Lower lobe of right lung (tissue), 2 donors: ENCODE results near the gene ZFAND4. TPM values are rescaled to one million over a fixed set of nuclear protein-coding genes. Genes with fewer than 3 reads are reported as not detected.

Experiments
- ATAC-seq, 2 donors: fragments of 200-7000 bp; cut with Tn5 transposase; one replicate each; pipeline ENCODE4 v1.9.1; 2020 to 2022; ENCODE audit warnings: mild to moderate bottlenecking in 2 of 2, moderate library complexity in 2 of 2
- DNase-seq: peaks from one replicate; pipeline ENCODE4 v3.0.0-alpha.2; 2020
- H3K27ac ChIP-seq: fragments of 200-600 bp; one replicate; pipeline ENCODE4 v1.8.0; 2022
- H3K27me3 ChIP-seq: fragments of 200-600 bp; one replicate; pipeline ENCODE4 v1.8.0; 2022; ENCODE audit warnings: low read depth
- H3K36me3 ChIP-seq: fragments of 200-600 bp; one replicate; pipeline ENCODE4 v1.8.0; 2022; ENCODE audit warnings: mild to moderate bottlenecking
- H3K4me1 ChIP-seq: fragments of 200-600 bp; one replicate; pipeline ENCODE4 v1.8.0; 2022
- H3K4me3 ChIP-seq: fragments of 200-600 bp; one replicate; pipeline ENCODE4 v1.8.0; 2022; ENCODE audit warnings: mild to moderate bottlenecking
- H3K9me3 ChIP-seq: fragments of 200-600 bp; one replicate; pipeline ENCODE4 v1.8.0; 2022
- intact Hi-C: fragments of 100-400 bp; cut with DNase I; formaldehyde crosslinking; loops from one replicate; pipeline ENCODE4 v1.11.0; 2022
- total RNA-seq: library from RNA; stranded (reverse); fragmentation: NEBNext Ultra II Directional; extraction: Animal tissue kit (Norgen Biotek cat#: 25700); gene quantifications from one replicate; pipeline ENCODE4 v1.2.1, GENCODE V29; 2021
- TF ChIP-seq, protein P1 (sequence below): fragments of 200-600 bp; IDR thresholded peaks from one replicate; pipeline ENCODE4 v1.8.0; 2022; ENCODE audit warnings: antibody characterized with exemption, mild to moderate bottlenecking
- donor health status: DM: no; HTN: yes; CAD: no; lungs with severe emphysema.

Gene ZFAND4
- total RNA-seq, 1 donor from 2014 or later: 15.7 TPM

DNA sequence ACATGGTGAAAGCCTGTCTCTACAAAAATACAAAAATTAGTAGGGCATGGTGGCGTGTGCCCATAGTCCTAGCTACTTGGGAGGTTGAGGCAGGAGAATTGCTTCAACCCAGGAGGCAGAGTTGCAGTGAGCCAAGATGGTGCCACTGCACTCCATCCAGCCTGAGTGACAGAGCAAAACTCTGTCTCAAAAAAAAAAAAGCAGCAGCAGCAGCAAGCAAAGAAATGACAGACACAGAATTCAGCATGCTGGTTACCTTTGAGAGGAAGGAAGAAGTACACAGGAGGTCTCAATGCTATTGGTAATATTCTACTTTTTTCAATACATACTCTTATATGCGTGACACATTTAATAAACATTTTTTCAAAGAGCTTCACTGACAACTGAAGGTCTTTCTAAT lies 81.3 kb downstream of the ZFAND4 start:
- intact Hi-C loops: no loop called here
- TF ChIP-seq, protein P1, sequence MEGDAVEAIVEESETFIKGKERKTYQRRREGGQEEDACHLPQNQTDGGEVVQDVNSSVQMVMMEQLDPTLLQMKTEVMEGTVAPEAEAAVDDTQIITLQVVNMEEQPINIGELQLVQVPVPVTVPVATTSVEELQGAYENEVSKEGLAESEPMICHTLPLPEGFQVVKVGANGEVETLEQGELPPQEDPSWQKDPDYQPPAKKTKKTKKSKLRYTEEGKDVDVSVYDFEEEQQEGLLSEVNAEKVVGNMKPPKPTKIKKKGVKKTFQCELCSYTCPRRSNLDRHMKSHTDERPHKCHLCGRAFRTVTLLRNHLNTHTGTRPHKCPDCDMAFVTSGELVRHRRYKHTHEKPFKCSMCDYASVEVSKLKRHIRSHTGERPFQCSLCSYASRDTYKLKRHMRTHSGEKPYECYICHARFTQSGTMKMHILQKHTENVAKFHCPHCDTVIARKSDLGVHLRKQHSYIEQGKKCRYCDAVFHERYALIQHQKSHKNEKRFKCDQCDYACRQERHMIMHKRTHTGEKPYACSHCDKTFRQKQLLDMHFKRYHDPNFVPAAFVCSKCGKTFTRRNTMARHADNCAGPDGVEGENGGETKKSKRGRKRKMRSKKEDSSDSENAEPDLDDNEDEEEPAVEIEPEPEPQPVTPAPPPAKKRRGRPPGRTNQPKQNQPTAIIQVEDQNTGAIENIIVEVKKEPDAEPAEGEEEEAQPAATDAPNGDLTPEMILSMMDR: no peak
- no peak for DNase-seq
- H3K9me3 ChIP-seq: no peaks in the 10 kb centered on the region
- H3K27me3 ChIP-seq: no peaks in the 10 kb centered on the region
- peaks cover 4% of the 10 kb centered on the region for H3K36me3 ChIP-seq
- H3K4me1 ChIP-seq: peaks cover 22% of the 10 kb centered on the region
- no peak overlapping the region for H3K4me3 ChIP-seq
- H3K27ac ChIP-seq: no peak overlapping the region
- no peak for ATAC-seq

DNA sequence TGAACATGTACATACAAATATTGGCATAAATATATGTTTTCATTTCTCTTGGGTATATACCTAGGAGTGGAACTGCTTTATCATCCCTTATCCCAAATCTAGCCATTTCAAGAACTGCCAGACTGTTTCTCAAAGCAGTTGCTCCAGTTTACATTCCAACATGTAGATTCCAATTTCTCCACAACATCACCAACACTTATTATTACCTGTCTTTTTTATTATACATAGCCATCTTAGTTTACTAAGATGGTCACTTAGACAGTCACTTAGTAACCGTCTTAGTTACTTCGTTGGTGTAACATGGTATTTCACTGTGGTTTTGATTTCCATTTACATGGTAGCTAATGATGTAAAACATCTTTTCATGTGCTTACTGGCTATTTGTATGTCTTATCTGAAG lies 82.7 kb downstream of the ZFAND4 start:
- Histone ChIP-seq H3K27ac (no peak overlapping the region), H3K4me1 (peaks cover 18% of the 10 kb centered on the region), H3K4me3 (no peak overlapping the region), H3K27me3 (no peaks in the 10 kb centered on the region), H3K9me3 (no peaks in the 10 kb centered on the region), H3K36me3 (peaks cover 4% of the 10 kb centered on the region)
- TF ChIP-seq, protein P1: no peak
- intact Hi-C loops: no loop called here
- no peak for ATAC-seq
- no peak for DNase-seq

GRCh38 chr10:45589009-45589408 lies 83.6 kb downstream of the ZFAND4 start:
- Histone ChIP-seq H3K9me3 (no peaks in the 10 kb centered on the region), H3K27ac (no peak overlapping the region), H3K27me3 (no peaks in the 10 kb centered on the region), H3K36me3 (peaks cover 4% of the 10 kb centered on the region), H3K4me3 (no peak overlapping the region), H3K4me1 (peaks cover 18% of the 10 kb centered on the region)
- intact Hi-C loops: no loop called here
- TF ChIP-seq, protein P1: no peak
- DNase-seq: no peak
- ATAC-seq: no peak

GRCh38 chr10:45586028-45586824 lies 86.3 kb downstream of the ZFAND4 start:
- H3K4me3 ChIP-seq: no peak overlapping the region
- no peak for DNase-seq
- H3K27ac ChIP-seq: no peak overlapping the region
- TF ChIP-seq, protein P1: no peak
- H3K27me3 ChIP-seq: no peaks in the 10 kb centered on the region
- no peaks in the 10 kb centered on the region for H3K9me3 ChIP-seq
- intact Hi-C loops: no loop called here
- H3K36me3 ChIP-seq: peaks cover 4% of the 10 kb centered on the region
- peaks cover 9% of the 10 kb centered on the region for H3K4me1 ChIP-seq
- no peak for ATAC-seq

DNA sequence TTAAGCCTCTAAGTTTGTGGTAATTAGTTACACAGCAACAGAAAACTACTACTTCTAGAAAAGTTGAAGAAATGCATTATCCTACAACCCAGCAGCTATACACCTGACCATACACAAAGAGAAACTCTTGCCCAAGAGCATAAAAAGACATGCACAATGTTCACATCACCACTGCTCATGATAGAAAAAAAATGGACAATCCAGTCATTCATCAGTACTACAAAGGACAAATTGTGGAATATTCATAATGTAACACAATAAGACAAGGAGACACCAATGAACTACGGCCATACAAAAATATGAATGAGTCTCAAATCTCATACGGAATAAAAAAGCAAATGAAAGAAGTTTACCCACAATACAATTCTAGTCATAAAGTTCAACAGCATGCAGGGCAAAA lies 87.4 kb downstream of the ZFAND4 start:
- Histone ChIP-seq H3K4me3 (no peak overlapping the region), H3K27ac (no peak overlapping the region), H3K4me1 (peaks cover 17% of the 10 kb centered on the region), H3K27me3 (no peaks in the 10 kb centered on the region), H3K9me3 (no peaks in the 10 kb centered on the region), H3K36me3 (peaks cover 4% of the 10 kb centered on the region)
- ATAC-seq: no peak
- TF ChIP-seq, protein P1: no peak
- no peak for DNase-seq
- intact Hi-C loops: no loop called here
